ENCODE data around the gene EPHA8.

GRCh38 chr1:22598736-22599135, 35.4 kb downstream of the EPHA8 start:
- TF ChIP-seq CTCF (tag by site-specific recombination; IDR thresholded peaks at IDR 0.05), result no peak
- no peak for TF ChIP-seq REST (tag by site-specific recombination; IDR thresholded peaks at IDR 0.05)
- TF ChIP-seq BCL11A (tag by site-specific recombination; IDR thresholded peaks at IDR 0.05; ENCODE audit: low read depth), result no peak
- TF ChIP-seq ELK4 (IDR thresholded peaks at IDR 0.05; ENCODE audit: borderline replicate concordance, low read depth, low read length), result no peak
- no peak for TF ChIP-seq ZNF473 (tag by site-specific recombination; IDR thresholded peaks at IDR 0.05)
- no peak for TF ChIP-seq ZNF174 (tag by site-specific recombination; IDR thresholded peaks at IDR 0.05)
- TF ChIP-seq ZNF362 (tag by site-specific recombination; IDR thresholded peaks at IDR 0.05), result no peak
- no peak for TF ChIP-seq ZNF23 (tag by site-specific recombination; IDR thresholded peaks at IDR 0.05; ENCODE audit: borderline replicate concordance)
- TF ChIP-seq IKZF3 (tag by site-specific recombination; IDR thresholded peaks at IDR 0.05), result no peak
- no peak for TF ChIP-seq ZBTB26 (tag by site-specific recombination; optimal IDR thresholded peaks at IDR 0.05)
- no peak for TF ChIP-seq ZFP37 (tag by site-specific recombination; IDR thresholded peaks at IDR 0.05)
- TF ChIP-seq HIC1 (tag by site-specific recombination; IDR thresholded peaks at IDR 0.05), result no peak
